Natural killer cell (primary cell): ENCODE data around the gene SLC20A1. TPM values are rescaled to one million over a fixed set of nuclear protein-coding genes. Genes with fewer than 3 reads are reported as not detected.
A peak's percentile ranks its signal among the peaks of the same experiment; 100 is the strongest.

Experiments
- ATAC-seq, 3 donors: fragments of 150-1000 bp in 2 of 3; fragments of 200-7000 bp in 1 of 3; cut with Tn5 transposase; 1 replicate in 1 of 3; 2 replicates in 2 of 3; pipeline ENCODE4 v1.10.0; 2021; ENCODE audit warnings: mild to moderate bottlenecking in 2 of 3, moderate library complexity in 2 of 3
- DNase-seq, 2 donors: peaks; one replicate each; pipeline versions ENCODE4 v3.0.0 to v3.0.0-alpha.2; 2013 to 2021; ENCODE audit warnings: mixed read lengths in 1 of 2
- H3K27ac ChIP-seq: one replicate; pipeline ENCODE4 v1.5.1; 2013; ENCODE audit warnings: mild to moderate bottlenecking, low read length
- H3K27me3 ChIP-seq: one replicate; pipeline ENCODE4 v1.6.1; 2013; ENCODE audit warnings: low read length; ENCODE audit not compliant: control insufficient read depth, insufficient read depth
- H3K36me3 ChIP-seq: one replicate; pipeline ENCODE4 v1.6.1; 2013; ENCODE audit warnings: low read length; ENCODE audit not compliant: control insufficient read depth, insufficient read depth
- H3K4me1 ChIP-seq: one replicate; pipeline ENCODE4 v1.6.1; 2013; ENCODE audit warnings: low read length; ENCODE audit not compliant: control insufficient read depth, insufficient read depth
- H3K4me3 ChIP-seq: one replicate; pipeline ENCODE4 v1.5.1; 2013; ENCODE audit warnings: low read length
- H3K9me3 ChIP-seq: one replicate; pipeline ENCODE4 v1.6.1; 2013; ENCODE audit warnings: low read length; ENCODE audit not compliant: control insufficient read depth, insufficient read depth
- H3K27ac Mint-ChIP-seq, 2 donors: one replicate each; pipeline ENCODE4 v1.8.0; 2022; ENCODE audit warnings: mild to moderate bottlenecking in 2 of 2, mixed read lengths in 2 of 2, moderate library complexity in 1 of 2
- H3K27me3 Mint-ChIP-seq, 2 donors: one replicate each; pipeline ENCODE4 v1.8.0; 2022; ENCODE audit warnings: low read depth in 2 of 2, mixed read lengths in 2 of 2
- H3K36me3 Mint-ChIP-seq: one replicate; pipeline ENCODE4 v1.8.0; 2022; ENCODE audit warnings: mixed read lengths
- H3K4me1 Mint-ChIP-seq, 2 donors: one replicate each; pipeline ENCODE4 v1.8.0; 2022; ENCODE audit warnings: mixed read lengths in 2 of 2
- H3K4me3 Mint-ChIP-seq: one replicate; pipeline ENCODE4 v1.8.0; 2022; ENCODE audit warnings: mild to moderate bottlenecking, moderate library complexity, mixed read lengths
- H3K9me3 Mint-ChIP-seq, 2 donors: one replicate each; pipeline ENCODE4 v1.8.0; 2022; ENCODE audit warnings: mixed read lengths in 2 of 2
- WGBS: methylation state at CpG from one replicate; pipeline ENCODE4 v1.1.7; 2013; ENCODE audit warnings: missing lambda C conversion rate; ENCODE audit not compliant: insufficient coverage; 5-methylcytosine and 5-hydroxymethylcytosine counted together
- intact Hi-C: fragments of 100-400 bp; cut with micrococcal nuclease; formaldehyde crosslinking; loops from one replicate; pipeline ENCODE4 v1.14.2; 2022
- total RNA-seq, 4 donors: library from RNA; stranded (reverse); fragments of 120-200 nt in 1 of 4; gene quantifications; one replicate each; pipeline versions ENCODE4 v1.2.3 to v1.2.4, GENCODE V29; 2013 to 2022
- TF ChIP-seq, protein P1 (sequence below): fragments of 200-600 bp; IDR thresholded peaks from one replicate; pipeline ENCODE4 v1.8.0; 2022; ENCODE audit warnings: antibody characterized with exemption

The SLC20A1 gene, protein sequence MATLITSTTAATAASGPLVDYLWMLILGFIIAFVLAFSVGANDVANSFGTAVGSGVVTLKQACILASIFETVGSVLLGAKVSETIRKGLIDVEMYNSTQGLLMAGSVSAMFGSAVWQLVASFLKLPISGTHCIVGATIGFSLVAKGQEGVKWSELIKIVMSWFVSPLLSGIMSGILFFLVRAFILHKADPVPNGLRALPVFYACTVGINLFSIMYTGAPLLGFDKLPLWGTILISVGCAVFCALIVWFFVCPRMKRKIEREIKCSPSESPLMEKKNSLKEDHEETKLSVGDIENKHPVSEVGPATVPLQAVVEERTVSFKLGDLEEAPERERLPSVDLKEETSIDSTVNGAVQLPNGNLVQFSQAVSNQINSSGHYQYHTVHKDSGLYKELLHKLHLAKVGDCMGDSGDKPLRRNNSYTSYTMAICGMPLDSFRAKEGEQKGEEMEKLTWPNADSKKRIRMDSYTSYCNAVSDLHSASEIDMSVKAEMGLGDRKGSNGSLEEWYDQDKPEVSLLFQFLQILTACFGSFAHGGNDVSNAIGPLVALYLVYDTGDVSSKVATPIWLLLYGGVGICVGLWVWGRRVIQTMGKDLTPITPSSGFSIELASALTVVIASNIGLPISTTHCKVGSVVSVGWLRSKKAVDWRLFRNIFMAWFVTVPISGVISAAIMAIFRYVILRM
- total RNA-seq = 100 to 1,000 TPM; 193 to 241 (median 233) TPM
- total RNA-seq (2013) = 201 TPM

DNA sequence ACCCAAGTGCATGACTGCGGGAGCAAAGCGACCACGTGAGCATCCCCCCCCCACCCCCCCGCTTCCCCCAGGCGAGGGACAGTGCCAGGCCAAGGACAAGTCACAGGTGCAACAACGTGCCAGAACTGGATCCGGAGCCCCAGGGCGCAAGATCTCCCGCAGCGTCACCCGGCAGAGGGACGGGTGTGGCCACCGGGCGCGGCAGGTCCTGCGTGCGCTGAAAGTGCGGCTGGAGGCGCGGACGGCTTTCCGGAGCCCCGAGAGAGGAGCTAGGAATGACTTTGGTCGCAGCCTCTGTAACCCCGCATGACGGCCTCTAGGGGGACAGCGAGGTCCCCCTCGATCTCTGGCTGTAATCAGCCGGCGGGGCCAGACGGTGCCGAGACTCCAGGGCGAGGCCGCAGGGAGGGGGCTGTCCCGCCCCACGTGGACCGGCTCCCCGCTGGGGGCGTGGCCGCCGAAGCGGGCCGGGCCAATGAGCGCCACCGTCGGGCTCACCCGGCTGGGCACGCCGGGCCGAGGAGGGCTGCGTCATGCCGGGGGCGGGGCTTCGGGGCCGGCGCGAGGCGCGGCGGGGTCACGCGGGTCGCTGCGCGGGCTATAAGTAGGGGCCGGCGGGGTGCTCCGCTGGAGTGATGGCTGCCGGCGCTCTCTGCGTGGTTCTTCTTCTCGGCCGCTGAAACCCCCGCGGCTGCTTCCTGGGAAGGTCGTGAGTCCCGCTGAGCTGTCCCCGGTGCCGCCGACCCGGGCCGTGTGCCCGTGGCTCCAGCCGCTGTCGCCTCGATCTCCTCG lies at the start of gene SLC20A1:
TSS of gene SLC20A1 (plus strand) at position 630 of the 792 bp plus-strand sequence. CDS start 890 bp downstream, outside the sequence.
- Histone ChIP-seq H3K9me3 (no peaks in the 10 kb centered on the region), H3K27ac (peak within 1 kb of the TSS; percentile 90), H3K27me3 (no peaks in the 10 kb centered on the region), H3K4me3 (peak within 1 kb of the TSS; percentile 95), H3K4me1 (peaks cover 41% of the 10 kb centered on the region), H3K36me3 (peaks cover 34% of the 10 kb centered on the region)
- DNase-seq (peak; percentile 98 to 99), ATAC-seq (peak; percentile 91 to 99 (median 91))
- TF ChIP-seq, protein P1, sequence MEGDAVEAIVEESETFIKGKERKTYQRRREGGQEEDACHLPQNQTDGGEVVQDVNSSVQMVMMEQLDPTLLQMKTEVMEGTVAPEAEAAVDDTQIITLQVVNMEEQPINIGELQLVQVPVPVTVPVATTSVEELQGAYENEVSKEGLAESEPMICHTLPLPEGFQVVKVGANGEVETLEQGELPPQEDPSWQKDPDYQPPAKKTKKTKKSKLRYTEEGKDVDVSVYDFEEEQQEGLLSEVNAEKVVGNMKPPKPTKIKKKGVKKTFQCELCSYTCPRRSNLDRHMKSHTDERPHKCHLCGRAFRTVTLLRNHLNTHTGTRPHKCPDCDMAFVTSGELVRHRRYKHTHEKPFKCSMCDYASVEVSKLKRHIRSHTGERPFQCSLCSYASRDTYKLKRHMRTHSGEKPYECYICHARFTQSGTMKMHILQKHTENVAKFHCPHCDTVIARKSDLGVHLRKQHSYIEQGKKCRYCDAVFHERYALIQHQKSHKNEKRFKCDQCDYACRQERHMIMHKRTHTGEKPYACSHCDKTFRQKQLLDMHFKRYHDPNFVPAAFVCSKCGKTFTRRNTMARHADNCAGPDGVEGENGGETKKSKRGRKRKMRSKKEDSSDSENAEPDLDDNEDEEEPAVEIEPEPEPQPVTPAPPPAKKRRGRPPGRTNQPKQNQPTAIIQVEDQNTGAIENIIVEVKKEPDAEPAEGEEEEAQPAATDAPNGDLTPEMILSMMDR = peak; percentile 59
- under 1% methylated on average over 86 of the region's 87 CpGs for WGBS
- Mint-ChIP-seq H3K36me3 (peaks cover 23% of the 10 kb centered on the region), H3K4me1 (peaks cover 77 to 80% of the 10 kb centered on the region in 2 donors), H3K27ac (peak within 1 kb of the TSS; percentile 89 to 91), H3K9me3 (no peaks in the 10 kb centered on the region), H3K4me3 (peak within 1 kb of the TSS; percentile 94), H3K27me3 (no peaks in the 10 kb centered on the region)
- intact Hi-C loops = loop anchor here (1.0 to 5.0 kb wide), 4 partner anchors 11 to 63 kb away; partner anchors contain the start of gene CHCHD5

DNA sequence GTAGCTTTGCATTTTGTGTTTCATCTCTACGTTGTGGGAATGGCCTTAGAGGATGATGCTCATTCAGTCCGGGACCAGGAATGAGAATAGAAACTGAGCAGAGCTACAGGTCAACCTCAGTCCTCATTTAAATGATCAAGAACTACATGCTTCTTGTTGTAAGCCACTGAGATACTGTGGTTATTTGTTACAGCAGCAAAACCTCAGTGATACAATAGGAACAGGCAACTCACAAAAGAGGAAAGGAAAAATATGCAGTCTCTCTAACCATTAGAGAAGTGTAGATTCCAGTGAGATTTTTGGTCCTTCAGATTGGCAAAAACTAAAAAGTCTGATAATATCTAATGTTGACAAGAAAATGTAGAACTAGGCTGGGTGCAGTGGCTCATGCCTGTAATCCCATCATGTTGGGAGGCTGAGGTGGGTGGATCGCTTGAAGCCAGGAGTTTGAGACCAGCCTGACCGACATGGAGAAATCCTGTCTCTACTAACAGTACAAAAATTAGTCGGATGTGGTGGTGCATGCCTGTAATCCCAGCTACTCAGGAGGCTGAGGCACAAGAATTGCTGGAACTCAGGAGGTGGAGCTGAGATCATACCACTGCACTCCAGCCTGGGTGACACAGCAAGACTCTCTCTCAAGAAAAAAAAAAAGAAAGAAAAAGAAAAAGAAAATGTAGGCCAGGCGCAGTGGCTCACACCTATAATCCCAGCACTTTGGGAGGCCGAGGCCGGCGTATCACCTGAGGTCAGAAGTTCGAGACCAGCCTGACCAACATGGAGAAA lies 48.0 kb upstream of the SLC20A1 start:
- Histone ChIP-seq H3K27me3 (no peaks in the 10 kb centered on the region), H3K9me3 (no peaks in the 10 kb centered on the region), H3K36me3 (no peaks in the 10 kb centered on the region), H3K27ac (no peak overlapping the region), H3K4me1 (peaks cover 7% of the 10 kb centered on the region), H3K4me3 (no peak overlapping the region)
- peaks cover 8 to 9% of the 10 kb centered on the region in 2 donors for H3K4me1 Mint-ChIP-seq
- no peak overlapping the region for H3K27ac Mint-ChIP-seq
- H3K4me3 Mint-ChIP-seq = no peak overlapping the region
- DNase-seq = no peak
- no peak for ATAC-seq
- H3K27me3 Mint-ChIP-seq = no peaks in the 10 kb centered on the region
- no peaks in the 10 kb centered on the region for H3K36me3 Mint-ChIP-seq
- TF ChIP-seq, protein P1 = no peak
- intact Hi-C loops = no loop called here
- no peaks in the 10 kb centered on the region for H3K9me3 Mint-ChIP-seq
- 93% methylated on average over 9 of the region's 10 CpGs for WGBS

DNA sequence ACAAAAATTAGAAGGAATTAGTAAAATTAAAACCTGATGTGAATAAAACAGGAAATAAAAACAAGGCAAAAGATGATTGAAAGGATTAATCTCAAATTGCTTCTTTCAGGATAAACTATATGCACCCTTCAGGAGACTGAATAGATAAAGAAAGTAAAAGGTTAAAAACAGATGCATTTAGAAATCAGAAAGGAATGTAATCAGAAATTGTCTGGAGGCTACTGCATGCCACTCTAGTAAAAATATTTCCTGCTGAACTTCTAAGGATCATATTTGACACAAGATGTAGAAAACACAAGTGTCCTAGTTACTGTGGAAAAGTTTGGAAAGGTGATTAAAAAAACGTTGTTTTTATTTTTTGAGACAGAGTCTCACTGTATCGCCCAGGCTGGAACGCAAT lies 45.1 kb upstream of the SLC20A1 start:
- DNase-seq = no peak
- ATAC-seq = no peak
- no peaks in the 10 kb centered on the region for H3K27me3 ChIP-seq
- Mint-ChIP-seq H3K4me3 (no peak overlapping the region), H3K4me1 (peaks cover 8 to 10% of the 10 kb centered on the region in 2 donors), H3K36me3 (no peaks in the 10 kb centered on the region), H3K27me3 (no peaks in the 10 kb centered on the region), H3K27ac (peak overlapping the region in 1 of 2 donors; percentile 74), H3K9me3 (no peaks in the 10 kb centered on the region)
- no peaks in the 10 kb centered on the region for H3K9me3 ChIP-seq
- H3K4me1 ChIP-seq = peaks cover 7% of the 10 kb centered on the region
- H3K4me3 ChIP-seq = no peak overlapping the region
- 96% methylated on average over 3 of the region's 3 CpGs for WGBS
- H3K27ac ChIP-seq = no peak overlapping the region
- TF ChIP-seq, protein P1 = no peak
- intact Hi-C loops = loop anchor here (1.0 to 10.0 kb wide), 3 partner anchors 91 to 344 kb away; no protein-coding TSS in a partner anchor
- no peaks in the 10 kb centered on the region for H3K36me3 ChIP-seq
